NCI-H1436 treated with DMSO at 0.1 percent for 48 hours (cell line): ENCODE measurements around the gene IL4R.

Experiments used
- DNase-seq: peaks from one replicate; lab custom pipeline; 2025; lab: John Stamatoyannopoulos, UW

IL4R gene

DNA sequence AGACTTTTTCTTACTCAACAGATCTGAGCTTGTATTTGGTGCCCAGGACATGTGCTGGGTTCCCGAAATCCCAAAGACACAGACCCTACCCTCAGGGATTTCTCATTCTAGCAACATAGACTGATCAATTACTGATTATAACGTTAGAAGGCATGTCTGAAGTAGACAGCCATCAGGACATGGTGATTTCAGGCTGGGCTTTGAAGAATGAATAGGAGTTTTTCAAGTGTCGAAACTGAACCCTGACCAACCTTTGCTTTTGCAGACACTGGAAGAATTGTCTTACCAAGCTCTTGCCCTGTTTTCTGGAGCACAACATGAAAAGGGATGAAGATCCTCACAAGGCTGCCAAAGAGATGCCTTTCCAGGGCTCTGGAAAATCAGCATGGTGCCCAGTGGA lies 48.2 kb downstream of the IL4R start:
- no peak for DNase-seq

DNA sequence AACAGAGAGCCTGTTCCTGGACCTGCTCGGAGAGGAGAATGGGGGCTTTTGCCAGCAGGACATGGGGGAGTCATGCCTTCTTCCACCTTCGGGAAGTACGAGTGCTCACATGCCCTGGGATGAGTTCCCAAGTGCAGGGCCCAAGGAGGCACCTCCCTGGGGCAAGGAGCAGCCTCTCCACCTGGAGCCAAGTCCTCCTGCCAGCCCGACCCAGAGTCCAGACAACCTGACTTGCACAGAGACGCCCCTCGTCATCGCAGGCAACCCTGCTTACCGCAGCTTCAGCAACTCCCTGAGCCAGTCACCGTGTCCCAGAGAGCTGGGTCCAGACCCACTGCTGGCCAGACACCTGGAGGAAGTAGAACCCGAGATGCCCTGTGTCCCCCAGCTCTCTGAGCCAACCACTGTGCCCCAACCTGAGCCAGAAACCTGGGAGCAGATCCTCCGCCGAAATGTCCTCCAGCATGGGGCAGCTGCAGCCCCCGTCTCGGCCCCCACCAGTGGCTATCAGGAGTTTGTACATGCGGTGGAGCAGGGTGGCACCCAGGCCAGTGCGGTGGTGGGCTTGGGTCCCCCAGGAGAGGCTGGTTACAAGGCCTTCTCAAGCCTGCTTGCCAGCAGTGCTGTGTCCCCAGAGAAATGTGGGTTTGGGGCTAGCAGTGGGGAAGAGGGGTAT lies 48.9 kb downstream of the IL4R start:
- no peak for DNase-seq

DNA sequence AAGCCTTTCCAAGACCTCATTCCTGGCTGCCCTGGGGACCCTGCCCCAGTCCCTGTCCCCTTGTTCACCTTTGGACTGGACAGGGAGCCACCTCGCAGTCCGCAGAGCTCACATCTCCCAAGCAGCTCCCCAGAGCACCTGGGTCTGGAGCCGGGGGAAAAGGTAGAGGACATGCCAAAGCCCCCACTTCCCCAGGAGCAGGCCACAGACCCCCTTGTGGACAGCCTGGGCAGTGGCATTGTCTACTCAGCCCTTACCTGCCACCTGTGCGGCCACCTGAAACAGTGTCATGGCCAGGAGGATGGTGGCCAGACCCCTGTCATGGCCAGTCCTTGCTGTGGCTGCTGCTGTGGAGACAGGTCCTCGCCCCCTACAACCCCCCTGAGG lies 49.5 kb downstream of the IL4R start:
- no peak for DNase-seq

DNA sequence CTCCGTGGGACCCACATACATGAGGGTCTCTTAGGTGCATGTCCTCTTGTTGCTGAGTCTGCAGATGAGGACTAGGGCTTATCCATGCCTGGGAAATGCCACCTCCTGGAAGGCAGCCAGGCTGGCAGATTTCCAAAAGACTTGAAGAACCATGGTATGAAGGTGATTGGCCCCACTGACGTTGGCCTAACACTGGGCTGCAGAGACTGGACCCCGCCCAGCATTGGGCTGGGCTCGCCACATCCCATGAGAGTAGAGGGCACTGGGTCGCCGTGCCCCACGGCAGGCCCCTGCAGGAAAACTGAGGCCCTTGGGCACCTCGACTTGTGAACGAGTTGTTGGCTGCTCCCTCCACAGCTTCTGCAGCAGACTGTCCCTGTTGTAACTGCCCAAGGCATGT lies 50.0 kb downstream of the IL4R start:
- no peak for DNase-seq

GRCh38 chr16:27364493-27365141 lies 50.8 kb downstream of the IL4R start:
- no peak for DNase-seq

DNA sequence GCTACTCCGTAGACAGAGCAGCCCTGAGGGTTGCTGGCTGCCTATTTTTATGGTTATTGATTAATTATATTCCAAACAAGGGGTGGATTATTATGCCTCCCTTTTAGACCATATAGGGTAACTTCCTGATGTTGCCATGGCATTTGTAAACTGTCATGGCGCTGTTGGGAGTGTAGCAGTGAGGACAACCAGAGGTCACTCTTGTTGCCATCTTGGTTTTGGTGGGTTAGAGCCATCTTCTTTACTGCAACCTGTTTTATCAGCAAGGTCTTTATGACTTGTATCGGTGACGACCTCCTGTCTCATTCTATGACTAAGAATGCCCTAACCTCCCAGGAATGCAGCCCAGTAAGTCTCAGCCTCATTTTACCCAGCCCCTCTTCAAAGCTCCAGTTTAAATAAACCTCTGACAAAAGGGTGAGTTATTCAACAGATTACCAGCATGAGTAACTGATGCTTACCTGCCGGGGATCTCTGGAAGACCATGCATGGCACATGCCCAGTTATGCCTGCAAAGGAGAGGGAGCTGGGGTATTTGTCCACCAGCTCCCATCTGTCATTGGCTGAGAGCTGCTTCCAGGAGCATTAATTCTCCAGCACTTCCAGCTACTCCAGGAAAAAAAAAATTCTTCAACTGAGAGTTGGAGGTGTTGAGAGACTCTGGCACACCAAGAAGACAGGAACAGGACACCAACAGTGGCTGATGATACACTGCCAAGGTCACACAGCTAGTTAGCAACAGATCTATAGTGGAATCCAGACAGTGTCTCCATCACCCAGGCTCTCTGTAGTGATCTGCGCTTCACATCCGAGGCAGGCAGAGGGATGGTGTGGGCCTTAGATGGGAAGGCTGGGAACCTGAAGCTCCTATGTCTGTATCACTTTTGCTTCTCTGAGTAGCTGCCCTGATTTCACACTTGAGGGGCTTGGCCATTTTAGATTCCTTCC lies 51.6 kb downstream of the IL4R start:
- DNase-seq: no peak

DNA sequence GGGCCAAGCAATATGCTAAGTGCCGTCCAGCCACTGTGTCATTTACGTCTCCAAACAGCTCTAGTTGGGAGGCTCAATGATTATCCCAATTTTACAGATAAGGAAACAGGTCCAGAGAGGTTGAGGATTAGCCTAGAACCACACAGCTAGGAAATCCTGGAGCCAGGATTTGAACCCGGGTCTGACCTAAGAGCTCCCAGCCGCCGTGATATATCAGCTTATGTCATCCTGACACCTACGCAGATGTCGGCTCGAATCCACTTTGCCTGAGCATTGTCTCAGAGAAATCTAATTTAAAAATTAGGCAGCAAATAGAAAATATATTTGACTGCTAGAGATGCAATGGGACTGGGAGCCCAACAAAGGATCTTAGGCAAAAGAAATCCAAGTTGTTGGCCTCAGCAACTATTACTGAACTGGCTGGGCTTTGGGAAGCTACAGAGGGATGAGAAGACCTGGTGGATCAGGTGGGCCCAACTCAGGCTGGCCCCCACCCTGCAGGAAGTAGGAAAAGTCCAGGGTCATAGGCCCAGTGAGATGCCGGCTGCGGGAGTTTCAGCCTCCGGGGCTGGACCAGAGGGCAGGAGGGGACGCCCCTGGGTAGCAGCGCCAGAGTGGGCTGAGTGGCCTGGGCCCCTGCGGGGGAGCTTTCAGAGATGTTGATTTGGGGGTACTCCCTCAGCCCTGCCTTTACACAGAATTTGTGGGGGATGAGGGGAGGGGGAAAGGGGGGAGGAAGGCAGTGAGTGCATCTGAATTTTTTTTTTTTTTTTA lies 53.1 kb downstream of the IL4R start:
- DNase-seq: no peak

DNA sequence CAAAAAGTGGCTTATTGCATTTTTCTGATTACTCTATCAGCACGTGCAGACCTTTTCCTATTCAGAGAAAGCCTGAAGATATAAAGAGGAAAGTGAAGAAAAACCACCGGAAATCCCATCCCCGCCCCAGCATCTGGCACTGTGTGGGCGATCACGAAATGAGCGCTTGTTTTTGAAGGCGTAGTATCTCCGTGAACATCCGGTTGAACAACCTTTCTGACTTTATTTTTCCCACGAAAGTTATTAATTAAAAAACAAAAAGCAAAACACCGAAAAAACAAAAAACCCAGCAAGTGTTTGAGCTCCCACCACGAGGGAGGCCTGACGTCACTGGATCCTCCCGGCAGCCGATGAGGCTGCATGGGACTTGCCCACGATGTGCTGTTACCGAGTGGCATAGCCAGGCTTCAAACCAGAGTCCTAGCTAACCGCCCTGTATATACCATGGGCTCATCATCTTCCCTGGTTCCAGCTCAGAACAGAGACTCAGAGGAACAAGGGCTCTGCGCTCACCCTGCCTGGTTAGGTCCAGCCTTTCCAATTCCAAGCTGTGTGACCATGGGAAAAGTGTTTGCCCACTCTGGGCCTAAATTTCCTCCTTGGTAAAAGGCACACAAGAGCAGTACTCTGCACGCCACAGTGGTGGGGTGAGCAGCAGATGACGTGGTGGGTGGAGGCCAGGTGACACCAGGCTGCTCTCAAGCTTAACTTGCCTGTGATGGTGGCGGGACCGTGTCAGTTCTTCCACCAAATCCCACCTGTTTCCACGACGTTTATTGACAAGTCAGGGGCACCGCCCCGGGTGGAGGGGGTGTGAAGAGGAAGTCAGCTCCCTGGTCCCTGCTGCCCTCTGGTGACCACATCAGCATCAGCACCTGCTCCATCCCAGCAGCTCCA lies 53.9 kb downstream of the IL4R start:
- DNase-seq: no peak

GRCh38 chr16:27368358-27368722 lies 54.6 kb downstream of the IL4R start:
- DNase-seq: no peak

GRCh38 chr16:27369806-27370205 lies 56.0 kb downstream of the IL4R start:
- no peak for DNase-seq

DNA sequence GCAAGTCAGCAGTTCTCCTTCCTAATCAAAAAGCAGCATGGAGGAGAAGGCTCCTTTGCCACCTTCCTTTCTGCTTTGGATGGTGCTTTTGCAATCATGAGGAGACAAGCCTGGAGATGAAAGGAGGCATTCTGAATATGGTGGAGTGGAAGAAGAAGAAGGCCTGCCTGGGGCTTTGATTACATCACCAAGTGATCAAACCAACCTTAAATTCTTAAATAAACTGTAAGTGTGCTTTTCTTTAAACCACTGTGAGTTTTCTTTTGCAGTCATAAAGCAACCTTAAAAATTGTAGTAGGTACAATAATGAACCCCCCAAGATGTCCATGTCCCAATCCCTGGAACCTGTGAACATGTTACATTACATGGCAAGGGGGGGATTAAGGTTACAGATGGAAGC lies 56.5 kb downstream of the IL4R start:
- DNase-seq: no peak

- no peak for DNase-seq
These were observed 59.5 kb downstream of the IL4R start for GRCh38 chr16:27373312-27373711.

DNA sequence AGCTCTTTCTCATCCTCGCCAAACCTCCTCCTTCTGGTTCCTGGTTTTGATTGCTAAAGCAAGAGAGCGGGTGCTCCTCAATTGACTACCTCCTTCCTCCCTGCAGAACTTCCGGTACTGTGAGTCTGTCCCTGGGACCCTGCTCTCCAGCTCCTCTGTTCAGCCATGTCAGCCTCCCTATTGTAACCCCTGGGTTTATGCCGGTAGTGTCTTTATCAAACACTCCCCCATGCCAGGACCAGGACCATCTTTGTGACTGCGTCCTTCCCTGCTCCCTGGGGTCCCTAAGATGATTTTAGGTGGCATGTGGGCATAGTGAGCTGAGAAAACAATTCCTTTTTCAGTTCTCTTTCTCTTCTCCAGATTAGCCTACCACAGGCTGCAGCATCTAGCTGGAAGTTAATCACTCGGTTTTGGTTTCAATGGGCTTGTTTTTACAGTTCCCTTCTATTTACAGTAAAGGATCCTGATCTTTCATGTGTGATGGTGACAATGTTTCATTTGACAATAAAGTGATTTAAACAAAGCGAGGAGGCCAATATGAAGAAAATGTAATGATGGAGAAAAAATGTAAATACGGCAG lies 60.5 kb downstream of the IL4R start:
- DNase-seq: no peak

DNA sequence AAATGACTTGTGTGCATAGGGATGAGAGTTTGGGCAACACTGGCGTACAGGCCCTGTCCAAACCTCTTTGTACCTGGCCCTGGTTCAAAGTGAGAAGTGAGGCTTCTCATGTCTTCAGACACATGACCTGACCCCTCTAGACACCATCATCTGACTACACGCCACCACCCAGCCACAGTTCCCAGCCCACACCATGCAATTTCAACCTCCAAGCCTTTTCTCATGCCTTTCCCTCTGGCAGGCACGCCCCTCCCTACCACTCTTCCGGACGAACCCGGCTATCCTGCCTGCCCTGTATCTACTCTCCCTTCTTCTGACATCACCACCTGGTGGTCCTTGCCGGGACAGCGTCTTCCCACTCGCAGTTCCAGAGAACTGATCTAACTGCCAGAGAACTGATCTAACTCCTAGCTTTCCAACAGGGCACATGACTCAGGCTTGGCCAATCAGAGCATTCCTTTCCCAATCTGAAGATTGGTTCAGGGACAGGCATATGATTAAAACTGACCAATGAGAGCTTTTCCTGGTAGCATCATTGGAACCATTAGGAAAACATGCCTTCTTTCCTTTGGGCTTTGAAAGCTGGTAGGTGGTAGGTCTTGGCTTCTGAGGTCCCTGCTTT lies 61.1 kb downstream of the IL4R start:
- no peak for DNase-seq

- no peak for DNase-seq
These were observed 64.1 kb downstream of the IL4R start for GRCh38 chr16:27377666-27378485.

DNA sequence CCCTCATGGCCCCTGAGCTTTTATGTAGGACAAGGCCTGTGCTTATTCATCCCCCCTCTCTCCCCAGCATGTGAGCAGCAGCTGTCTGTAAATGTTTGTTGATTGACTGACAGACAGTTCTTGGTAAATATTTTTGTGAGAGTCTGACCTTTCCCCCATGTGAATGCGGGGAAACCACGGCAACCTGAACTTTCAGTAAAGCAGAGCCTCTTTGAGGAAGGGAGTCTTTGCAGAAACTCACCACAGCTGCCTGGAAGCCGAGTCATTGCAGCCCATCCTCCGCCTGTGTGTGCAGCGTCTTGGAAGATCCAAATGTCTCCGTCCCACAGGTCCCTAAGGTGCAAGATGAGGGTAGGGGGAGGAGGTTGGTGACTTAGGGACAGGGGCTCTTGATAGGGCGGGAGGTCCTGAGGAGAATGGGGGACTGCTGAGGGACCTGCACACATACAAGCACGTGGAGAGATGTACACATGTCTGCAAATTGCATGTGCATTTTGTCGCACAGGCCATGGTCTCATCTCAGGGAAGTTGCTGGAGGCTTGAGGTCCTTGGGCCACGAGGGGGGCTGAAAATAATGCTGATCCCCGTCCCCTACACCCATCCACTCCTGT lies 65.2 kb downstream of the IL4R start:
- DNase-seq: no peak

DNA sequence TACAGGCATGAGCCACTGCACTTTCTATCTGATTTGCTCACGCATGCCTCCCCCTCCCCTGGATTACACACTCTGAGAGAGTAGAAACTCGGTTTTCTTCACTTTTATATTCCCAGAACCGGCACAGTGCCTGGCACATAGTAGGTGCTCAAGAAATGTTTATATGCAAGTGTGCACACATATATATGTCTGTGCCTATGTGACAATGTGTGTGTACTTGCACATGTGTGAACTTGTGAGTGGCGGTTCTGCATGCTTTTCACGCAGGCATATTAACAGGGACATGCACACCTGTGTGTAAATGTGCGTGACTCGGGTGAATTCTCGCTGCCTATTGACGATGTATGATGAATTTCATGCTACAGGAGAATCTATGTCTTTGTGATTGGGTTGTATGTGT lies 66.1 kb downstream of the IL4R start:
- DNase-seq: no peak

- no peak for DNase-seq
These were observed 67.5 kb downstream of the IL4R start for GRCh38 chr16:27381236-27381635.
